CD14-positive monocyte (primary cell): ENCODE data around the gene STAT6. TPM values are rescaled to one million over a fixed set of nuclear protein-coding genes. Genes with fewer than 3 reads are reported as not detected.

Experiments used
- DNase-seq, 3 donors: peaks; one replicate each; pipeline ENCODE4 v3.0.0-alpha.2; 2011 to 2022
- H2AFZ ChIP-seq: 2 replicates; pipeline ENCODE4 v1.6.0; 2012; ENCODE audit warnings: mild to moderate bottlenecking, low read depth, low read length, inconsistent platforms; ENCODE audit not compliant: insufficient read depth, poor library complexity, severe bottlenecking
- H3K27ac ChIP-seq, 2 donors: 1 replicate in 1 of 2; 2 replicates in 1 of 2; pipeline ENCODE4 v1.5.1; 2012 to 2013; ENCODE audit warnings: low read length in 2 of 2, control low read depth in 1 of 2, inconsistent platforms in 1 of 2, low read depth in 1 of 2, mild to moderate bottlenecking in 1 of 2
- H3K27me3 ChIP-seq, 2 donors: one replicate each; pipeline versions ENCODE4 v1.6.0 to v1.6.1; 2011 to 2013; ENCODE audit warnings: low read length in 2 of 2; ENCODE audit not compliant: control insufficient read depth in 2 of 2, insufficient read depth in 2 of 2
- H3K36me3 ChIP-seq, 2 donors: replicated peaks in 1 of 2; 1 replicate in 1 of 2; 2 replicates in 1 of 2; pipeline versions ENCODE4 v1.5.1 to v1.6.1; 2012 to 2013; ENCODE audit warnings: low read length in 2 of 2, control low read depth in 1 of 2, inconsistent platforms in 1 of 2, mild to moderate bottlenecking in 1 of 2; ENCODE audit not compliant: insufficient read depth in 2 of 2, control insufficient read depth in 1 of 2
- H3K4me1 ChIP-seq, 2 donors: 1 replicate in 1 of 2; 2 replicates in 1 of 2; pipeline versions ENCODE4 v1.5.1 to v1.6.1; 2012 to 2013; ENCODE audit warnings: low read length in 2 of 2, control low read depth in 1 of 2, inconsistent platforms in 1 of 2, mild to moderate bottlenecking in 1 of 2, moderate library complexity in 1 of 2; ENCODE audit not compliant: insufficient read depth in 2 of 2, control insufficient read depth in 1 of 2
- H3K4me2 ChIP-seq: replicated peaks from 2 replicates; pipeline ENCODE3; 2012; ENCODE audit warnings: low read length, moderate library complexity, mild to moderate bottlenecking; ENCODE audit not compliant: poor library complexity, severe bottlenecking; ENCODE audit errors: extremely low read depth
- H3K4me3 ChIP-seq, 3 experiments: fragments of 200-600 bp in 1 of 3; sonication (generic) in 1 of 3; replicated peaks in 1 of 3; 1 replicate in 2 of 3; 2 replicates in 1 of 3; pipeline ENCODE4 v1.5.1; 2011 to 2013; ENCODE audit warnings: low read length in 3 of 3, mild to moderate bottlenecking in 3 of 3, control low read depth in 2 of 3, low read depth in 2 of 3, inconsistent platforms in 1 of 3, moderate library complexity in 1 of 3
- H3K79me2 ChIP-seq: 2 replicates; pipeline ENCODE4 v1.6.0; 2012; ENCODE audit warnings: mild to moderate bottlenecking, control low read depth, inconsistent platforms, low read length, moderate library complexity; ENCODE audit not compliant: insufficient read depth
- H3K9ac ChIP-seq: 2 replicates; pipeline ENCODE4 v1.6.0; 2017; ENCODE audit warnings: low read length, mild to moderate bottlenecking; ENCODE audit not compliant: insufficient read depth, poor library complexity, severe bottlenecking
- H3K9me3 ChIP-seq, 2 donors: replicated peaks in 1 of 2; 1 replicate in 1 of 2; 2 replicates in 1 of 2; pipeline versions ENCODE4 v1.5.1 to v1.6.1; 2012 to 2013; ENCODE audit warnings: low read length in 2 of 2, control low read depth in 1 of 2; ENCODE audit not compliant: control insufficient read depth in 1 of 2, insufficient read depth in 1 of 2
- H4K20me1 ChIP-seq: 2 replicates; pipeline ENCODE4 v1.6.0; 2012; ENCODE audit warnings: mild to moderate bottlenecking, low read length, control low read depth, moderate library complexity; ENCODE audit not compliant: insufficient read depth
- H3K27ac Mint-ChIP-seq, 7 donors: one replicate each; pipeline ENCODE4 v1.8.0; 2020; ENCODE audit warnings: mild to moderate bottlenecking in 7 of 7, mixed read lengths in 7 of 7, moderate library complexity in 6 of 7, inconsistent platforms in 2 of 7
- H3K27me3 Mint-ChIP-seq, 3 donors: one replicate each; pipeline ENCODE4 v1.8.0; 2021 to 2022; ENCODE audit warnings: low read depth in 3 of 3, mild to moderate bottlenecking in 3 of 3, mixed read lengths in 3 of 3, moderate library complexity in 3 of 3, inconsistent platforms in 1 of 3
- H3K36me3 Mint-ChIP-seq, 2 donors: one replicate each; pipeline ENCODE4 v1.8.0; 2020; ENCODE audit warnings: mixed read lengths in 2 of 2, inconsistent platforms in 1 of 2, mild to moderate bottlenecking in 1 of 2
- H3K4me1 Mint-ChIP-seq: one replicate; pipeline ENCODE4 v1.8.0; 2020; ENCODE audit warnings: mild to moderate bottlenecking, mixed read lengths
- H3K4me3 Mint-ChIP-seq, 2 donors: one replicate each; pipeline ENCODE4 v1.8.0; 2020; ENCODE audit warnings: mild to moderate bottlenecking in 2 of 2, mixed read lengths in 2 of 2, moderate library complexity in 1 of 2
- H3K9me3 Mint-ChIP-seq, 7 donors: one replicate each; pipeline ENCODE4 v1.8.0; 2020 to 2022; ENCODE audit warnings: mixed read lengths in 7 of 7, mild to moderate bottlenecking in 6 of 7, moderate library complexity in 6 of 7, inconsistent platforms in 2 of 7
- CTCF ChIP-seq: fragments of 200-600 bp; IDR thresholded peaks from one replicate; pipeline ENCODE4 v1.8.0; 2022; ENCODE audit warnings: antibody characterized with exemption, mild to moderate bottlenecking
- WGBS: methylation state at CpG from one replicate; pipeline ENCODE4 v1.1.5; 2013; ENCODE audit warnings: missing lambda C conversion rate; ENCODE audit not compliant: insufficient coverage; 5-methylcytosine and 5-hydroxymethylcytosine counted together
- intact Hi-C, 2 donors: fragments of 100-400 bp; cut with micrococcal nuclease; formaldehyde crosslinking; loops; one replicate each; pipeline versions ENCODE4 v1.15.0 to v1.15.1; 2023
- polyA plus RNA-seq, 3 donors: library from polyadenylated mRNA; depleted of rRNA in 1 of 3; unstranded in 2 of 3; stranded (reverse) in 1 of 3; fragments of 300-500 nt in 2 of 3; fragments of >200 nt in 1 of 3; fragmentation: Illumina TruSeq in 2 of 3; gene quantifications; 1 replicate in 2 of 3; 2 replicates in 1 of 3; pipeline ENCODE4 v1.2.3, GENCODE V29; 2012 to 2021

Gene STAT6
- polyA plus RNA-seq, 3 donors = 132 to 637 (median 154) TPM

DNA sequence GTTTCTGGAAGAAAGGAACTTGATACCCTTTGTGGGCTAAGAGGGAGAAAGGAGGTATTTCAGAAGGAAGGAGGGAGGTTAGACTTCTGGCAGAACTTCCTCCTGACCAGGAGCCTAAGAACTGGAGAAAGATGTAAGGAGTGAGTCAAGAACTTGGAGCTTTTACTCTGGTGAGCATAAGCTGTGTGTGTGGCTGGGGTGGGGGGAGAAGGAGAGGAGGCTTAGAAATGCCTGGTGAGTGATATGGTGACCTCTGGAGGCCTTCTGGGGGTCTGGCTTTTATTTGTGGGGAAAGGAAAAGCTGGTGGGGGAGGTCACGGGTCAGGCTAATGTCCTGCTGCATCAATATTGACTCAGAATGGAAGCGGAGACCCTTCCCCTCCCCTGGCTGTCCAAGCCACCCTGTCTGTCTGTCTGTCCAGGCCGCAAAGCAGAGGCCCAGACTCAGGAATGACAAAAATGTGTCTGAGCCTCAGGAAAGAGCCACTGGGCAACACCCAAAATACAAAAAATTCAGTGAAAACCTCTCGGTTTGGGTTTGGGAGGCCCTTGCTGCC lies 21.9 kb upstream of the STAT6 start:
- peaks cover 75% of the 10 kb centered on the region for H3K4me1 Mint-ChIP-seq
- no peak for TF ChIP-seq CTCF
- Histone ChIP-seq H3K27ac (peak overlapping the region in 1 of 2 donors; percentile 45), H4K20me1 (peaks cover 82% of the 10 kb centered on the region), H3K4me1 (peaks cover 47 to 75% of the 10 kb centered on the region in 2 donors), H3K36me3 (peaks cover 24 to 62% of the 10 kb centered on the region in 2 donors), H2AFZ (no peak overlapping the region), H3K4me2 (peak overlapping the region; percentile 100), H3K27me3 (no peaks in the 10 kb centered on the region), H3K9ac (no peak overlapping the region), H3K79me2 (peaks cover 90% of the 10 kb centered on the region), H3K4me3 (peak overlapping the region in 1 of 3 experiments; percentile 92), H3K9me3 (no peaks in the 10 kb centered on the region)
- intact Hi-C loops = no loop called here
- H3K27me3 Mint-ChIP-seq = peaks cover 0 to 14% (median 0%) of the 10 kb centered on the region in 3 donors
- 93% methylated on average over 2 of the region's 4 CpGs for WGBS
- H3K27ac Mint-ChIP-seq = peak overlapping the region in 6 of 7 donors; percentile 35 to 85 (median 62)
- DNase-seq = no peak
- H3K4me3 Mint-ChIP-seq = peak overlapping the region; percentile 2 to 95
- H3K9me3 Mint-ChIP-seq = no peaks in the 10 kb centered on the region
- H3K36me3 Mint-ChIP-seq = peaks cover 55 to 65% of the 10 kb centered on the region in 2 donors

DNA sequence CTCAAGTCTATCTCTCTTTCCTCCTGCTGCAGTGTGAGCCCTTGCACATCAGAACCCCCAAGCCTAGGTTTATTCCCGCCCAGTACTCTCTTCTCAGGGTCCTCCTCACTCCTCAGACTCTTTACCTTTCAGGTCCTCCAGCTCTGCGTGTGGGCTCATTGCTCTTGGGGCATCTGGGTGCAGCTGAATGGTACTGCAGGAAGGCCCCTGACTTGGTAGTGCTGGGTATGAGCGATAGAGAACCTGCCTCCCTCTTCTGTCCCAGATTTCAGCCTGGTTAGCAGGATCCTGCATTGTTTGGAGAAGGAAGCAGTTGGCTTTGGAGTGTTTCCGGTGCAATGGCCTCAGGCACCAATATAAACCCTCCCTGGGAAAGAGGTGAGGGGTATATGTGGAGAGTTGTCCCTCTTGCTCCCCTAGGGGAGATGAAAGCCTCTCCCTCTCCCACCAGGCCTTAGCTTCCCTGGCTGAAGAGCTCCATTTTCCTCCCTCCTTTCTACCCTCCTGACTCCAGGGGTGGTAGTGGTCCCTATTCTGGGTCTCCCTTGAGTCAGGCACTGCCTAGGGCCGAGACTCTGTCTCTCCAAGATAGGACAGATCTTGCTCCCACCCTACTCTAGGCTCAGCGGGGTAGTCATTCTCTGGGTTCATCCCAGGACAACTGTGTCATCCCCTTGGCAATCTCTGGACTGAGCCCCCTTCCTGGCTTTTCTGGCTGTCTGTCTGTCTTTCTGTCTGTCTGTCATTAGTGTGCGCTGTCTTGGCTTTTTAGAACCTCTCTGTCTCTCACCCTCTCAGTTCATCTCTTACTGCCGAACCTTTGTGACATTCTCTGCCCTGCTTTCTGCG lies 21.0 kb upstream of the STAT6 start:
- H3K27me3 ChIP-seq = no peaks in the 10 kb centered on the region
- H3K4me1 ChIP-seq = peaks cover 42 to 75% of the 10 kb centered on the region in 2 donors
- H3K9me3 ChIP-seq = no peaks in the 10 kb centered on the region
- peak overlapping the region in 1 of 3 experiments; percentile 92 for H3K4me3 ChIP-seq
- H3K9me3 Mint-ChIP-seq = no peaks in the 10 kb centered on the region
- H3K4me3 Mint-ChIP-seq = peak overlapping the region; percentile 93 to 95
- DNase-seq = no peak
- intact Hi-C loops = no loop called here
- peaks cover 52 to 65% of the 10 kb centered on the region in 2 donors for H3K36me3 Mint-ChIP-seq
- peak overlapping the region in 1 of 2 donors; percentile 45 for H3K27ac ChIP-seq
- WGBS = 96% methylated on average over 5 of the region's 9 CpGs
- peaks cover 24 to 57% of the 10 kb centered on the region in 2 donors for H3K36me3 ChIP-seq
- H3K79me2 ChIP-seq = peaks cover 82% of the 10 kb centered on the region
- peaks cover 70% of the 10 kb centered on the region for H3K4me1 Mint-ChIP-seq
- no peak overlapping the region for H2AFZ ChIP-seq
- H3K9ac ChIP-seq = no peak overlapping the region
- no peak for TF ChIP-seq CTCF
- H3K4me2 ChIP-seq = peak overlapping the region; percentile 100
- H3K27ac Mint-ChIP-seq = peak overlapping the region in 6 of 7 donors; percentile 35 to 85 (median 51)
- H4K20me1 ChIP-seq = peaks cover 73% of the 10 kb centered on the region
- H3K27me3 Mint-ChIP-seq = peaks cover 0 to 10% (median 3%) of the 10 kb centered on the region in 3 donors
